HL-60 (cell line): ENCODE results near the gene BAZ2B.

Source experiments
- DNase-seq, 2 experiments: peaks; one replicate each; pipeline ENCODE4 v3.0.0-alpha.2; 2010 to 2020; ENCODE audit warnings: low read depth in 1 of 2, low spot score in 1 of 2
- H3K27ac ChIP-seq: fragments of 250-450 bp; sonication (Bioruptor Pico); replicated peaks from 2 replicates; pipeline ENCODE4 v1.5.1; 2020; ENCODE audit warnings: mild to moderate bottlenecking, moderate library complexity
- H3K27me3 ChIP-seq: fragments of 250-450 bp; sonication (Bioruptor Pico); 2 replicates; pipeline ENCODE4 v1.5.1; 2021; ENCODE audit warnings: mild to moderate bottlenecking, moderate library complexity; ENCODE audit not compliant: insufficient read depth, poor library complexity, severe bottlenecking
- H3K4me3 ChIP-seq: replicated peaks from 2 replicates; pipeline ENCODE4 v1.5.1; 2011; ENCODE audit warnings: mild to moderate bottlenecking, control low read depth, low read length; ENCODE audit not compliant: insufficient read depth
- CTCF ChIP-seq: IDR thresholded peaks from one replicate; pipeline ENCODE4 v1.5.1; 2011; ENCODE audit warnings: low read length, control low read depth, inconsistent platforms; ENCODE audit not compliant: insufficient read depth
- GABPA ChIP-seq: IDR thresholded peaks from 2 replicates; pipeline ENCODE4 v1.6.1; 2012; ENCODE audit warnings: low read depth
- POLR2AphosphoS5 ChIP-seq: IDR thresholded peaks from 2 replicates; pipeline ENCODE4 v1.6.1; 2012; ENCODE audit warnings: low read depth
- REST ChIP-seq: IDR thresholded peaks from 2 replicates; pipeline ENCODE4 v1.6.1; 2012; ENCODE audit warnings: low read depth; ENCODE audit not compliant: insufficient replicate concordance
- SPI1 ChIP-seq: IDR thresholded peaks from 2 replicates; pipeline ENCODE4 v1.6.1; 2012; ENCODE audit warnings: low read depth, mild to moderate bottlenecking, borderline replicate concordance
- long read RNA-seq: library from polyadenylated mRNA; unstranded; transcript quantifications from one replicate; pipeline ENCODE4 v2.0.0, GENCODE V29; 2020

Gene BAZ2B, protein sequence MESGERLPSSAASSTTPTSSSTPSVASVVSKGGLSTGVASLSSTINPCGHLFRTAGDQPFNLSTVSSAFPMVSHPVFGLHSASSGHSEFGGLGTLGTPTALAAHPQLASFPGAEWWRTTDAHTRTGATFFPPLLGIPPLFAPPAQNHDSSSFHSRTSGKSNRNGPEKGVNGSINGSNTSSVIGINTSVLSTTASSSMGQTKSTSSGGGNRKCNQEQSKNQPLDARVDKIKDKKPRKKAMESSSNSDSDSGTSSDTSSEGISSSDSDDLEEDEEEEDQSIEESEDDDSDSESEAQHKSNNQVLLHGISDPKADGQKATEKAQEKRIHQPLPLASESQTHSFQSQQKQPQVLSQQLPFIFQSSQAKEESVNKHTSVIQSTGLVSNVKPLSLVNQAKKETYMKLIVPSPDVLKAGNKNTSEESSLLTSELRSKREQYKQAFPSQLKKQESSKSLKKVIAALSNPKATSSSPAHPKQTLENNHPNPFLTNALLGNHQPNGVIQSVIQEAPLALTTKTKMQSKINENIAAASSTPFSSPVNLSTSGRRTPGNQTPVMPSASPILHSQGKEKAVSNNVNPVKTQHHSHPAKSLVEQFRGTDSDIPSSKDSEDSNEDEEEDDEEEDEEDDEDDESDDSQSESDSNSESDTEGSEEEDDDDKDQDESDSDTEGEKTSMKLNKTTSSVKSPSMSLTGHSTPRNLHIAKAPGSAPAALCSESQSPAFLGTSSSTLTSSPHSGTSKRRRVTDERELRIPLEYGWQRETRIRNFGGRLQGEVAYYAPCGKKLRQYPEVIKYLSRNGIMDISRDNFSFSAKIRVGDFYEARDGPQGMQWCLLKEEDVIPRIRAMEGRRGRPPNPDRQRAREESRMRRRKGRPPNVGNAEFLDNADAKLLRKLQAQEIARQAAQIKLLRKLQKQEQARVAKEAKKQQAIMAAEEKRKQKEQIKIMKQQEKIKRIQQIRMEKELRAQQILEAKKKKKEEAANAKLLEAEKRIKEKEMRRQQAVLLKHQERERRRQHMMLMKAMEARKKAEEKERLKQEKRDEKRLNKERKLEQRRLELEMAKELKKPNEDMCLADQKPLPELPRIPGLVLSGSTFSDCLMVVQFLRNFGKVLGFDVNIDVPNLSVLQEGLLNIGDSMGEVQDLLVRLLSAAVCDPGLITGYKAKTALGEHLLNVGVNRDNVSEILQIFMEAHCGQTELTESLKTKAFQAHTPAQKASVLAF (N-terminal part only)
- long read RNA-seq, partial matches to known transcripts, result 9 of 31 reads
- long read RNA-seq, other reads (novel, unspliced or antisense), result 22 of 31 reads

DNA sequence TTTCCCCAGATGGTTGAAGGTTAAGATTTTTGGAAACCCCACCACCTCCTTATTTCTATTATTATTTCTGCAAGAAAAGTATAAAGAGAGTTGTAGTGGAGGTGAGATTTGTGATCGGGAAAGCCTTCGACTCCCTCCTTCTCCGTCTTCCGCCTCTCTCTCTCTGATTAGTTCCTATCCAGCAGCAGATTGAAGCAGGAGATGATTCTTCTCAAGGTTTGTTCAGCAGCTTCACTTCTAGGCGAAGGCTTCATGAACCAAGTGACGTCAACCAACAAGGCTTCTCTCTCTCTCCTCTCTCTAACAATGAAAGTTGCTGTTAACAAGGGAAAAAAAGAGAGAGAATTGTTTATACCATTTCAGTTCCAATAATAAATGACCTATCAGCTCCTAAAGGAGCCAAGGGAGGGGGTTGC is at the start of gene BAZ2B:
BAZ2B (minus strand) TSS at position 263 of the 416 bp plus-strand sequence. CDS start 137,829 bp downstream, outside the sequence.
- Histone ChIP-seq H3K4me3 (peak within 1 kb of the TSS; percentile 65), H3K27ac (peak within 1 kb of the TSS; percentile 94), H3K27me3 (no peaks in the 10 kb centered on the region)
- TF ChIP-seq POLR2AphosphoS5, result no peak
- TF ChIP-seq REST, result no peak
- no peak for TF ChIP-seq CTCF
- no peak for TF ChIP-seq SPI1
- no peak for TF ChIP-seq GABPA
- peak; percentile 34 to 54 for DNase-seq

- no peak for DNase-seq
- Histone ChIP-seq H3K4me3 (no peak overlapping the region), H3K27me3 (no peaks in the 10 kb centered on the region), H3K27ac (no peak overlapping the region)
- TF ChIP-seq SPI1 (no peak), POLR2AphosphoS5 (no peak), REST (no peak), CTCF (no peak), GABPA (no peak)
Measured at GRCh38 chr2:159661286-159661685, 44.9 kb upstream of the BAZ2B start.
